Measurements from ENCODE around the gene SUPT20HL2.

Gene SUPT20HL2

DNA sequence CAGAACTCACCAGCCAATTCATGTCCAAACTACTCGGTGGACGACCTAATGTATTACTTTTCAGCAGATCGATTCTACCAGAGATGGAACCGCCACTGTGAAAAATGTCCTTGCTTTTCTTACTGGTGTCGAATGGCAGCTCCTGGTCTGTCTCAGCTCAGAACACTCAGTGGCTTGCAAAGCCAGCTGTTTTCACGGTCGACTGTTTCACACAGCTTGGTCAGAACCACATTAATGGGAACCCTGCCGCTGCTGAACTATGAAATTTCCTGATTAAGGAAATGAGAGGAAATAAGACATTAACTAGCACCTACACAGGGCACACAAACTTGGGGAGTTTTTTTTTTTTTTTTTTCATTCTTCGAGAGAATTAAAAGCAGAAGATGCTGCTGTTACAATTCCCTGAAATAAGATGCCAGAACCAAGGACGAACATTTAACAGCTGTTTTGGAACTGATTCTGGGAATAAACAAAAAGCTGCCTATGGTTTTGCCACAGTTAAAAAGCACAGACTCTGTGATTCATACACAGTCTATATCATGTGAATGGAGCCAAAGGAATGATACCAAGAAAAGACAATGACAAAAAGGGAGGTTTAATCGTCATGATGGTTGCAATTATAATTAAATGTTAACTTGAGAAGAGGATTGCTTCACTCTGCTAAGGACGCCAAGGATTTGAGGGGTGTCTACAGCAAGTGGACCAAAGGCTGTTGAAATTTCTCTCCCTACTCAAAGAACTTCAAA is 31.3 kb downstream of the SUPT20HL2 start:
- H3K27me3 ChIP-seq (ENCODE audit: control insufficient read depth, low read length): no peaks in the 10 kb centered on the region
- no peaks in the 10 kb centered on the region for H4K20me1 ChIP-seq (ENCODE audit: control insufficient read depth, insufficient read depth, low read depth, low read length)

DNA sequence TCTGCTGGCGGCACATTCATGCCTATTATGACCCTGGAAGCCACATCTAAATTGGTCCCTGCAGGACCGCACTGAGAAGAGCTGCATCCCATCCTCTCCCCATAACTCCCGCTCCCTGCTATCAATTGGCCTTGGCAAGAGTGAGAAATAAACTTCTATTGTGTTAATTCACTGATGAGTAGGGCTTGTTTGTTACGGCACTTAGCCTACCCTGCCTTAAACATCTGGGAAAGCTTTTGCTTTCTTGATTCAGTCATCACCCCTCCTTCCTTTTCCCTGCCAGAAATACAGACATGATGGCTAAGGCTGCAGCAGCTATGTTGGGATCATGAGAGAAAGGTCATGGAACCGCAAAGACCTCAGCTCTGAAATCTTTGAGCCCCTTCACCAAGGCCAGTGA is 36.5 kb downstream of the SUPT20HL2 start:
- Histone ChIP-seq H3K9me2 (replicated peaks; ENCODE audit: control insufficient read depth, low read length) (no peaks in the 10 kb centered on the region), H3K27ac (ENCODE audit: low read depth, low read length) (no peak overlapping the region), H3K79me2 (ENCODE audit: control insufficient read depth, low read length) (no peaks in the 10 kb centered on the region), H3F3A (ENCODE audit: control insufficient read depth, insufficient read depth) (no peaks in the 10 kb centered on the region), H4K20me1 (ENCODE audit: control insufficient read depth, insufficient read depth, low read depth, low read length) (no peaks in the 10 kb centered on the region), H3K4me2 (ENCODE audit: low read length) (no peak overlapping the region), H3K36me3 (ENCODE audit: control insufficient read depth, low read length) (no peaks in the 10 kb centered on the region), H3K4me3 (ENCODE audit: low read length) (no peak overlapping the region), H3K4me1 (ENCODE audit: control insufficient read depth, low read length) (no peaks in the 10 kb centered on the region), H3K27me3 (ENCODE audit: control insufficient read depth, low read length) (no peaks in the 10 kb centered on the region), H3K9me3 (ENCODE audit: control insufficient read depth, insufficient read depth, low read length) (no peaks in the 10 kb centered on the region)
- TF ChIP-seq EZH2phosphoT487 (IDR thresholded peaks at IDR 0.05; ENCODE audit: borderline replicate concordance, low read length): no peak
- TF ChIP-seq, protein P1, sequence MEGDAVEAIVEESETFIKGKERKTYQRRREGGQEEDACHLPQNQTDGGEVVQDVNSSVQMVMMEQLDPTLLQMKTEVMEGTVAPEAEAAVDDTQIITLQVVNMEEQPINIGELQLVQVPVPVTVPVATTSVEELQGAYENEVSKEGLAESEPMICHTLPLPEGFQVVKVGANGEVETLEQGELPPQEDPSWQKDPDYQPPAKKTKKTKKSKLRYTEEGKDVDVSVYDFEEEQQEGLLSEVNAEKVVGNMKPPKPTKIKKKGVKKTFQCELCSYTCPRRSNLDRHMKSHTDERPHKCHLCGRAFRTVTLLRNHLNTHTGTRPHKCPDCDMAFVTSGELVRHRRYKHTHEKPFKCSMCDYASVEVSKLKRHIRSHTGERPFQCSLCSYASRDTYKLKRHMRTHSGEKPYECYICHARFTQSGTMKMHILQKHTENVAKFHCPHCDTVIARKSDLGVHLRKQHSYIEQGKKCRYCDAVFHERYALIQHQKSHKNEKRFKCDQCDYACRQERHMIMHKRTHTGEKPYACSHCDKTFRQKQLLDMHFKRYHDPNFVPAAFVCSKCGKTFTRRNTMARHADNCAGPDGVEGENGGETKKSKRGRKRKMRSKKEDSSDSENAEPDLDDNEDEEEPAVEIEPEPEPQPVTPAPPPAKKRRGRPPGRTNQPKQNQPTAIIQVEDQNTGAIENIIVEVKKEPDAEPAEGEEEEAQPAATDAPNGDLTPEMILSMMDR (IDR thresholded peaks at IDR 0.05; ENCODE audit: low read depth, low read length, poor library complexity, severe bottlenecking): no peak

More for the DNA sequence above, 31.3 kb downstream of the SUPT20HL2 start:
- Histone ChIP-seq H3K4me3 (ENCODE audit: low read length) (no peak overlapping the region), H3K4me1 (ENCODE audit: control insufficient read depth, low read length) (no peaks in the 10 kb centered on the region), H3K79me2 (ENCODE audit: control insufficient read depth, low read length) (no peaks in the 10 kb centered on the region), H3K36me3 (ENCODE audit: control insufficient read depth, low read length) (no peaks in the 10 kb centered on the region), H3K27ac (ENCODE audit: low read depth, low read length) (no peak overlapping the region), H3K4me2 (ENCODE audit: low read length) (no peak overlapping the region), H3K9me2 (replicated peaks; ENCODE audit: control insufficient read depth, low read length) (no peaks in the 10 kb centered on the region), H3F3A (ENCODE audit: control insufficient read depth, insufficient read depth) (no peaks in the 10 kb centered on the region), H3K9me3 (ENCODE audit: control insufficient read depth, insufficient read depth, low read length) (no peaks in the 10 kb centered on the region)
- TF ChIP-seq, protein P1 (IDR thresholded peaks at IDR 0.05; ENCODE audit: low read depth, low read length, poor library complexity, severe bottlenecking): no peak
- TF ChIP-seq EZH2phosphoT487 (IDR thresholded peaks at IDR 0.05; ENCODE audit: borderline replicate concordance, low read length): no peak

DNA sequence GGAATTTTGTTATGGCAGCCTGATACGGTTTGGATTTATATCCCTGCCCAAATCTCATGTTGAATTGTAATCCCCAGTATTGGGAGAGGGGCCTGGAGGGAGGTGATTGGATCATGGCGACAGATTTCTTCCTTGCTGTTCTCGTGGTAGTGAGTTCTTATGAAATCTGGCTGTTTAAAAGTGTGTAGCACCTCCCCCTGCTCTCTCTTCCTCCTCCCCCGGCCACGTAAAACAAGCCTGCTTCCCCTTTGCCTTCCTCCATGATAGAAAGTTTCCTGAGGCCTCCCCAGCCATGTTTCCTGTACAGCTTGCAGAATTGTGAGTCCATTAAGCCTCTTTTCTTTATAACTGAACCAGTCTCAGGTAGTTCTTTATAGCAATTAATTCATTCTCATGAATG is 37.9 kb downstream of the SUPT20HL2 start:
- no peaks in the 10 kb centered on the region for H3K9me3 ChIP-seq (ENCODE audit: control insufficient read depth, insufficient read depth, low read length)
- no peak for TF ChIP-seq EZH2phosphoT487 (IDR thresholded peaks at IDR 0.05; ENCODE audit: borderline replicate concordance, low read length)
- TF ChIP-seq, protein P1 (IDR thresholded peaks at IDR 0.05; ENCODE audit: low read depth, low read length, poor library complexity, severe bottlenecking): no peak
- H3K4me3 ChIP-seq (ENCODE audit: low read length): no peak overlapping the region
- H3K79me2 ChIP-seq (ENCODE audit: control insufficient read depth, low read length): no peaks in the 10 kb centered on the region
- H3K36me3 ChIP-seq (ENCODE audit: control insufficient read depth, low read length): no peaks in the 10 kb centered on the region
- no peaks in the 10 kb centered on the region for H3K4me1 ChIP-seq (ENCODE audit: control insufficient read depth, low read length)
- H3K9me2 ChIP-seq (replicated peaks; ENCODE audit: control insufficient read depth, low read length): no peaks in the 10 kb centered on the region
- H3K4me2 ChIP-seq (ENCODE audit: low read length): no peak overlapping the region
- H4K20me1 ChIP-seq (ENCODE audit: control insufficient read depth, insufficient read depth, low read depth, low read length): no peaks in the 10 kb centered on the region
- H3K27me3 ChIP-seq (ENCODE audit: control insufficient read depth, low read length): no peaks in the 10 kb centered on the region
- no peaks in the 10 kb centered on the region for H3F3A ChIP-seq (ENCODE audit: control insufficient read depth, insufficient read depth)
- H3K27ac ChIP-seq (ENCODE audit: low read depth, low read length): no peak overlapping the region

All from DOHH2 (cell line).